CD4-positive, alpha-beta T cell treated with Interleukin-17A for 4 hours (primary cell): ENCODE data around the gene DNAH3.
A peak's percentile ranks its signal among the peaks of the same experiment; 100 is the strongest.
"Not testable (repeated sequence)": the region's sequence is repeated elsewhere in the genome, so short reads cannot be mapped to it uniquely, and the experiment has no call there.

Source experiments
- DNase-seq: peaks from one replicate; pipeline ENCODE4 v3.0.0-alpha.2; 2020; ENCODE audit warnings: mixed read lengths

DNAH3 gene

DNA sequence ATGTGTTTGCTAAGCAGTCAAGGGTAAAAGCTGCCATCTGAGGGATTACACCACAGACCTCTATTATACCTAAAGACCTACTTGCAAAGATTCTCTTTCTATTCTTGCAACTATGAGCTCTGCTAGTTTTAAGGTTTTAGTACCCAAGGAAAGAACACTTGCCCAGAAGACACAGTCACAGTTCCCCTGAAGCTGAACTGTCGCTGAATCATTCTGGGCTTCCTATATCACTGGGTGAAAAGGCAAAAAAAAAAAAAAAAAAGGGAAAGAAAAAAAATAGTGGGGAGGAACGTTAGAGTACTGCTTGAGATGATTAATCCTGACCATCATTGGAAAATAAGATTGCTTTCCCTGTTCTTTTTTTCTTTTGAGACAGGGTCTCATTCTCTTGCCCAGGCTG lies 212.2 kb downstream of the DNAH3 start:
- no peak for DNase-seq

DNA sequence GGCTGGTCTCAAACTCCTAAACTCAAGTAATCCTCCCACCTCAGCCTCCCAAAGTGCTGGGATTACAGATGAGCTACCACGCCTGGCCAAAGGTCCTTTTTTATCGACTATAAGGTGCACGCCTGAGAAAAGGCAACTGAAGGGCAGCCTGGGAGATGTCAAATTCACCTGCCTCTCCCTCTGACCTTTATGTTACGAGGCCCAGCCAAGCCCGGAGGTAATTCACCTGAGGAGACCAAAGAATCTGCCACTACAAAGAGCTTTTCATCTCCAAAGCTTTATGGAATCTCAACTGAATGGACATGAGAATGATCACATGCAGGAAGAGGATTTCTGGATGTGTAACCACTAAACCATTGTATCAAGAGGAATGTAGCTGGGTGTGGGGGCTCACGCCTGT lies 212.9 kb downstream of the DNAH3 start:
- DNase-seq = no peak

DNA sequence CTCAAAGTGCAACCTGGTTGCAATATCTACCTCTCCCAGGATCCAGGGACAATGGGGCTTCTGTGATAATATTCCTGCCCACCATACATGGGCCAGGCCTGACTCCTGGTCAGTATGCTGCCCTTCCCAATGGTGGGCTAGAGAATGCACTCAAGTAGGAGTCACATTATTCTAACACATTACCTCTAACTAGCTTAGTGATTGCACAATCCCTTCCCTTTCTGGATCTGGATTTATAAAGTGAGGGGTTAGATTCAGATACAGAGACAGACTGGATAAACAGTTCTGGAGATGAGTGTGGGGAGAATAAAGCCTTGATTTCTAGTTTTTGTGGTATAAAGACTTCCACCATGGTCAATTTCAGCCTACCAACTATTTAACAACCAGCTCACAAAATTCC lies 217.1 kb downstream of the DNAH3 start:
- DNase-seq = no peak

DNA sequence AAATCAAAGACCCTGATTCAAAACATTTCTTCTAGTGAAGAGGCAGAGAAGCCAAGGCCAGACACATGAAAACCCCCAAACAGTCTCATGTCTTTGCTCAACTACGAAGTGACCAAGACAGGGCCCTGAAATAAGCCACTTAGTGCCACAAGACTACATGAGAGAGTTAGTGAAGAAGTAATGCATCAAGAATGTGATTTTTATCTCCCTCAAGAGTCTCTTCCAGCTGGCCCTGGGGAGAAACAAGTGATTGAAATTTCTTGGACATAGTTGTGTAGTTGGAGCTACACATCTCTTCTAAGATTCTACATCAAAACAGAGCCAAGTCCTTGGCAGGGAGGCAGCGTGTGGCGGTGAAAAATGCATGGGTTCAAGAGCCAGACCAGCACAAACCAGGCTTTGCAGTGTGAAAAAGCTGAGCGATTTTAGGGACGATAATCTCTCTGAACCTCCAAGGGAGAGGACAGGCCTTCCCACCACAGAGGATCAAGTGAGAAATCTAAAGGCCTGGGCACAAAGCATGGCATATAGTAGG lies 219.5 kb downstream of the DNAH3 start:
- DNase-seq = no peak

DNA sequence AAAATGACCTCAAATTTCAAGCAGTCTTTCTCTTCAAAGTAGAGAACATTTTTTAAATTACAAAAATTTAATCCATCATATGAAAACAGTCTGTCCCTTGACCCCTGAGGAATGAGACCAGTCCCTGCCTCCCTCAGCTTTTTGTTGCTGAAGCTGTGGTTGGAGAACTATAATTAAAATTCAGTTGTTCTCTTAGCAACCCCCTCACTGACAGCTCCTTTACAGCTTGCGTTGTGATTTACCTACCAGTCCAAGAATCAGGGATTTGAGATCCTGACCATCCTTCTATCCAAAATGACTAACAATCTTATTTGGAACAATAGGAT lies 220.3 kb downstream of the DNAH3 start:
- no peak for DNase-seq

DNA sequence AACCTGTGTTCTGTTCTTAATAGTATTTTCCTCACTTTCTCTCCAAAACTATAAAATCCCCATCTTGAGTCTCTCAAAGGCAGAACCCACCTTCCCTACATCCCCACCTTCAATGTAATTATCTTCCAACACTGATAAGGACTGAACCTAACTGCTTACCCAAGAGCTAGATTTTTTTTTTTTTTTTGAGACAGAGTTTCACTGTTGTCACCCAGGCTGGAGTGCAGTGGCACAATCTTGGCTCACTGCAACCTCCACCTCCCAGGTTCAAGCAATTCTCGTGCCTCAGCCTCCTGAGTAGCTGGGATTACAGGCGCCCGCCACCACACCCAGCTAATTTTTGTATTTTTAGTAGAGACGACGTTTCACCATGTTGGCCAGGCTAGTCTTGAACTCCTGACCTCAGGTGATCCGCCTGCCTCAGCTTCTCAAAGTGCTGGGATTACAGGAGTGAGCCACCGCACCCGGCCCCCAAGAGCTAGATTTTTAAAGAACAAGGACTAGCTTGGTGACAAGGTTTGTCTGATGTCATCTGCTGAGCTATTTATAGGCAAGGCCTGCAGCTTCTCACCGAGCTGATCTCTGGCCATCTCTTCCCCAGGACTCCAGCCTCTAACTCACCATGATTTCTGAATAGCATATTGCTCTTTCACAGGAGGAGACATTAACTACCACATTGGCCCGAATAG lies 220.8 kb downstream of the DNAH3 start:
- DNase-seq = not testable (repeated sequence)

DNA sequence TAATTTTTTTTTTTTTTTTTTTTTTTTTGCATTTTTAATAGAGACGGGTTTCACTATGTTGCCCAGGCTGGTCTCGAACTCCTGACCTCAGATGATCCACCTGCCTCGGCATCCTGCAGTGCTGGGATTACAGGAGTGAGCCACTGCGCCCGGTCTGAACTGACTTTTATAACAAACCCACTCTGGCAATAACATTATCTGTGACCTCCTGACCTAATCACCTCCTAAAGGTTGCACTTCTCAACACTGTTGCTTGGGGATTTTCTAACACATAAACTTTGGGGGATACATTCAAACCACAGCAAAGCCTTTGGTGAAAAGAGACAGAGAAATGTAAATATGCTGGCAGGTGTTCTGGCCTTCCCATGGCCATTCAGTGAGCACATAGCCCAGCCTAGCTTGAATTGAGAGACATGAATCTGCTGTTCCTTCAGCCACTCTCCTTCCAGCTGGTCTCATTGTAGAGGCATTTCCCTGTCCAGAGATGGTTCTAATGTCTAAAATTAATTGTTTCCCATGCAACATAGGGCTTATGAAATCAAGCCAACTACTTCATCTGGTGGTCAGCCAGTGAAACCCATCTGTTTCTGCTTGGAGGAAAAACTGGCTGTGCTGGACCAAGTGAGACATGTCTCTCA lies 221.8 kb downstream of the DNAH3 start:
- no peak for DNase-seq

DNA sequence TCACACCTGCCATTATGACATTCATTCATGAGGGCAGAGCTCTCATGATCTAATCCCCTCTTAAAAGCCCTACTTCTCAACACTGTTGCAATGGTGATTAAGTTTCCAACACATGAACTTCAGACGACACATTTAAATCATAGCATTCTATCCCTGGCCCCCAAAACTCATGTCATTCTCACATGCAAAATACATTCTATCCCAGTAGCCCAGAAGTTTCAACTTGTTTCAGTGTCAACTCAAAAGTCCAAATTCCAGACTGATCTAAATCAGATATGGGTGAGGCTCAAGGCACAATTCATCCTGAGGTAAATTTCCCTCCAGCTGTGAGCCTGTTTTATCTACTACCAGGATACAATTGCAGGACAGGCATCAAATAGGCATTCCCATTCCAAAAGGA lies 224.9 kb downstream of the DNAH3 start:
- no peak for DNase-seq

DNA sequence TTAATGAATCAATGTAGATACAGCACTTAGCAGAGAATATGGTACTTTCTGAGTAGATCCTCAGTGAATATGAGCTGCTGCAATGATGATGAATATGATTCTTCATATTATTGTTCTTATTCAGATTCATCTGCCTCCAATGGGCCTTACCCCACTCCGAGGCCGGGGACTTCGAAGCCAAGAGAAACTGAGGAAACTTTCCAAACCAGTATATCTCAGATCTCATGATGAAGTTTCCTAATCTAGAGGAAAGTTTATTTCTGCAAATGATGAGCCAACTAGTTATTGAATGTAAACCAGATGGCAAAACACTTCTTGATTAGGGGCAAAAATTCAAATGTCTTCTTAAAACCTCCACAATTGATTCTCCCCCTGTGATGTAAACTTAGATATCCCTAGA lies 226.8 kb downstream of the DNAH3 start:
- DNase-seq = no peak

DNA sequence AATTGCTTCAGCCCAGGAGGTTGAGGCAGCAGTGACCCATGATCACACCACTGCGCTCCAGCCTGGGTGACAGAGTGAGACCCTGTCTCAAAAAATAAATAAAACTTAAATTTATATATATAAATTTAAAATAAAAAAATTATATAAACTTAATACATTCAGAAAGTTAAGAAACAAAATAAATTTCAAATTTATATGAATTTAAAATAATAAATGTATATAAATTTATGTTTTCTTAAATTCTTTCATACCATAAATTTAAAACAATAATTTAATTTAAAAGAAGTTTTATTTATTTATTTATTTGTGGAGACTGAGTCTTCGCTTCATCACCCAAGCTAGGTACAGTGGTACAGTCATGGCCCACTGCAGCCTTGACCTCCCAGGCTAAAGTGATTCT lies 229.8 kb downstream of the DNAH3 start:
- DNase-seq = no peak

DNA sequence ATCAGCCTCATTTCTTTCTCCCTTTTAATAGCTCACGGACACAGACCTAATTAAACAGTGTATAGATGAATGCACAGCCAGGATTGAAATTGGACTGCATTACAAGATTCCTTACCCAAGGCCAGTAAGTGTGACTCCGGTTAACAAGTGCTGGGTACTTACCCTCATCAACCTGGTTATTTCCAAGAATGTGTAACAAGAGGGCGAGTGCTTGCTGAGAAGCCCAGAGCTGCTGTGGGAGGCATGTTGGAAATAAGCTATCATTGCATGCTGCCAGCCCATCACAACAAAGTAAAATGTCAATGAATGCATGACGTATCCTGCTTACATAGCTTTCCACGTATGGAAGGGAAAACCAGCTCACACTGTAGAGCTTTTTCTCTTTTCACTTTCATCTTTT lies 230.6 kb downstream of the DNAH3 start:
- no peak for DNase-seq

DNA sequence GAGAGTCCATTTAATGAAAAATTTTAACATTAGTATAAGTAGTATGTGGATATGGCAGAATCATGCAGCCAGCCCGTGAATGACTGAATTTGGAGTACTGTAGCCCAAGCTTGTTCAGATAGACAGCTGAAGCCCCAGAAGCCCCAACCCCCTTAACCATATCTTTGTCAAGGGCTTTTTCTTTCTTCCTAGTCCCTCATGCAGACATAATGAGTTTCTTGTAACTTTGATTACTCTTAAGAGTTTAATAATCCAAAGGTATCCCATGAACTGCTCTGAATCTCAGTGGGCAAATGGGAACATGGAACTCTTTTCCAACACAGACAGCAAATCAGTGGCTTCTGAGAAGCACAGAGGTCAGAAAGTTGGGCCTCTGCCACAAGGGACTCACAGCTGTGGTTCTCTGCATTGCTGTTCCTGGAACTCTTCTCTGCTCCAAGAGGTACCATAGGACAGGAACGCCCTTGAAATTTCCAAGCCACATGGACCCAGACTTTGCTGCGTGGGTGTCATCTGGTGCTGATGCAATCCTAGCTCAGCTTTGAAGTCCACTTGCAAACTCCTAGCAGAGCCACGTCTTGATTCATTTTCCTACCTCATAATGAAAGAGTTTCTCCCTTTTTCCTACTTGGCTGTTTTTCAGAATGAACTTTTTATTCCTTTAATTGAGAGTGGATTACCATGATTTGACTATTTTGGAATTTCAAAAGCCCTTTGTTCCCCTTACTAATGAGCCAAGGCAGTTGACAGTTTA lies 232.0 kb downstream of the DNAH3 start:
- no peak for DNase-seq

DNA sequence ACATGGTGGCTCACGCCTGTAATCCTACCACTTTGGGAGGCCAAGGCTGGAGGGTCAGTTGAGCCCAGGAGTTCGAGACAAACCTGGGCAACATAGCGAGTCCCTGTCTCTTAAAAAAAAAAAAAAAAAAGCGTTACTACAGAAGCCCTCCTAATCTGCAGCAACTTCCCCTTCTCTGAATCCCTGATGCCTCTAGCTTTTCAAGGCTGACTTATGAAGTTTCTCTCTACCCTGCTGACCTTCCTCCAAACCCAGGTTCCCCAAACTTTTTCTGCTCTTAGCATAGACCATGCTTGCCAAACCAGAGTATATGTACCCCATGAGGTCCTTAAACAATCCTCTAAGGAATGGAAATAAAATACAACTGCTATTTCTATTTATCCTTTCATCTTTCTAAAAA lies 233.7 kb downstream of the DNAH3 start:
- DNase-seq = no peak

DNA sequence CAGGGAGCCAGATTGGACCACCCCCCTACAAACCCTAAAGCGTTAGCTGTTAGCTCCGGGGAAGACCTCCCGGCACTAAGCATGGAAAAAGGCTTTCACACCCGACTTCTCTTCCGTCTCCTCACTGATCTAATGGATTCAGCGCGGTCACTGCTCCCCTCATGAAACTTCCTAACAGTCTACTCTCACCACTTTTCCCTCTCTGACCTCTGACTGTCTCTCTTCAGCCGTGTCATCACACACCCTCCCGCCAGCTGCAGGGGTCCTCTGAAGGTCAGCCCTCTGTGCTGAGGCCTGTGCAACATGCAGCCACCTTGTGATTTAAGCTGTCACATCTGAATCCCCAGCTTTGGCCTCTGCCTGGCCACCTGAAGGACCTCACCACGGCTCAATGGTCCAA lies 234.4 kb downstream of the DNAH3 start:
- DNase-seq = no peak

DNA sequence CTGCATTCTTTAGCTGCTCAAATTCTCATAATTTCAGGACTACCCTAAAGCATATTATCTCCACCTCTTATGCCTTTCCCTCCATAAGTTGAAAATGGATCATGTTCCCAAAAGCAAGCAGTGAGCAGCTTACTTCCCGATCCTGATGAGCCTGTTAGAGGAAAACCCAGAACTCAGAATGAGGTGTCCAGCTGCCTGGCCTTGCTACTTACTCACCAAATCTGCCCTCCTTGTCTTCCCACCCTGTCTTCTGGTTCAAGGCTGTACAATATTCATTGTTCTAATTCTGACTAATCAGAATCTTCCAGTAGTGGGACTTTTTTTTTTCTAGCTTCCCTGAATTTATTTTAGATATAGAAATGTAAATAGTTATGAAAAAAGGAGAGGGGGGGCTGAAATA lies 239.3 kb downstream of the DNAH3 start:
- no peak for DNase-seq

DNA sequence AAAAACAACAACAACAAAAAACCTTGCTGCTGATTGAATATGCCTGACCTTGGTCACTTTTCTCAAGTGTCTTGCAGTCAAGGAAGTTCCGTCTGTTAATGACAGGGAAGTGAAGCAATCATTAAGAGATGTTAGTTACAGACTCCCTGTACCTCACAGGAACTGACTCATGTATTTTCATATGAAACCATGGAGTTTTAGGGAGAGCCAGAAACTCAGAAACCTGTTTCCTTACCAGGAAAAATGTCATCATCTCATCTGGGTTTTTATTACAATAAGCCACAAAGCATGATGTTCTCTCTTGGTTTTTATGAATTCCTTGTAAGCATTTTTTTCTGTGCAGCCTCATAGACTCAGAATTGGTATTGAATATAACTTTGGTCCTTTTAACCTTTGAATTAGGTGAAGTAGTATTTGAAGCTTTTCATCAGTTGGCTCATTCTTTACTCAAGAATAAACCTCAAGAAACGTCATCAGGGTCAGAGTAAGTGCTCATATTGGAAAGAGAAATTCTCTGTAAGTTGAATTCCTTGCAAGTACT lies 239.8 kb downstream of the DNAH3 start:
- no peak for DNase-seq

DNA sequence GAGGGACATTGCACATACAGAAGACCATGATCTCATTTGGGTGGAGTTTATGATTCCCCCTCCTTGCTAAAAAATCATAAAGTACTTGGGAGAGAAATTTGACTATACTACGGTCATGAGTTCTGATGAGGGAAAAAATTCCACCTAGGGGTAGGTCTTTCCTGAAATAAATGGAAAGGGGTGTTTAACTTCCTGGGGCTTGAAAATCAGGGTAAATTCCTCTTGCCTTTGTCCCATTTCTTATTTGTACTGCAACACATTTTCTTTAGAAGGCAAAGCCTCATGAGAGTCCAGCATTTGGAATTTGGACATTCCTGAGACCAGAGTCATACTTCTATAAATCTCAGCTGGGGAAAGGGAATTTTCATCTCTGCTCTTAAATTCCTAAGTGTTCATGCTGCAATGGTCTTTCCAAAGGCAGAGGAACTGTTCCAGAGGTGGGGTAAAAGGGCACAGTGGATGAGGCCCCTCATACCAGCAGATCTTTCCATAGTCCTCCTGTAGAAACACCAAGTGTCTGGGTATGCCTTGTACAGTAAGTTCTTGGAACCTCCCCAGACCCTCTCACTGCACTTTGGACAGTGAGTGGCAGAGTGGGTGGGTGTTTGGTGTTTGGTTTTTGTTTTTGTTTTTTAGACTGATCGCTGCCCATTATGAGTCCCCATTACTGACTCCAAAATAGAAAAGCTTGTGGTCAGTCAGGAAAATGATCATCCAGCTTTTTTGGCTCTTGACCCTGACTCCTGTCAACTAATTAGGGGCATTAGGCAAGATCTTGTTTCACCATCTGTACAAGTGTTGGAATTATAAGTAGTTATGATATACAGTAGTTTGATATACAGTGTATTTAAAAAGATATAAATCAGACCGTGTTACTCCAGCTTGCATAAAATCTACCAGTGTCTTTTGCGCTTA lies 244.0 kb downstream of the DNAH3 start:
- no peak for DNase-seq

DNA sequence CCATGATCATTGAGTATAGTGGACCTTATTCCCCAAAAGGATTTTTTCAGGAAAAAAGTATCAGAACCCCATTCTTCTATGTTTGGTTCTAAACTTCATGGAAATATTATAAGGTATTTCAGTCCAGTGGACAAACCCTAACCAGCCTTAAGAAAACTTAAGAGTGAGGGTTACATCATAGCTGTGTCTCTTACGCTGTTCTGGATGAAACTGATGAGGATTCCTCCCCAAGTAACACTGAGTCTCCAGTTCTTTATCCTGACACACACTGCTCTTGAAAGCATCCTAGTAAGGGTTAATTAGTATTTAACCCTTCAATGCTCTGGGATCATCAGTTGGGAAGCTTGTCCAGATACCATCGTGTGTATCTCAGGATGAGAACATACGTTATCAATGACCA lies 245.1 kb downstream of the DNAH3 start:
- DNase-seq = no peak

DNA sequence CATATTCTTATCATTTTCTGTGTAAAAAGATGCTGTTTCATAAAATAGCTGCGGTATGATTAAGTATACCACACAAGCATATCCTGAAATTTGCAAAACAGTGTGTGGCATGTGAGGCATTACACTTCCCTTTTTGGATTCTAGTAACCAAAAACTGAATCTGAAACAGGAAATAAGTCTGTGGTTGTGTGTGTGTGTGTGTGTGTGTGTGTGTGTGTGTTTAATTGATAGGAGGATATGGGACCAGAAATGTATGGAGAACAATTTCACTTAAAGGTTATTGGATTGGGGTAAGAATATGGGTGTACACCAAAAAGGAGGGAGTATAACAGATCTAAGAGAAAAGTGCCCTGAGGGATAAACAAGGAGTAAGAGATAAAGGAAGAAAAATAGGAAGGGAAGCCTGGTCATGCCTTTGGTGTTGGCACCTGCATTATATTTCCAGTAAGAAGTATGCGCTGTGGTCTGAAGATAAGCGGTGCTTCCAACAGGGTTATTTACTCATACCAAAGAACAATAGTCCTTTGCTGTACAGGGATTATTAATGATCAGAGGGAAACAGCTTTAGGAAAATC lies 246.1 kb downstream of the DNAH3 start:
- peak; percentile 54 for DNase-seq

DNA sequence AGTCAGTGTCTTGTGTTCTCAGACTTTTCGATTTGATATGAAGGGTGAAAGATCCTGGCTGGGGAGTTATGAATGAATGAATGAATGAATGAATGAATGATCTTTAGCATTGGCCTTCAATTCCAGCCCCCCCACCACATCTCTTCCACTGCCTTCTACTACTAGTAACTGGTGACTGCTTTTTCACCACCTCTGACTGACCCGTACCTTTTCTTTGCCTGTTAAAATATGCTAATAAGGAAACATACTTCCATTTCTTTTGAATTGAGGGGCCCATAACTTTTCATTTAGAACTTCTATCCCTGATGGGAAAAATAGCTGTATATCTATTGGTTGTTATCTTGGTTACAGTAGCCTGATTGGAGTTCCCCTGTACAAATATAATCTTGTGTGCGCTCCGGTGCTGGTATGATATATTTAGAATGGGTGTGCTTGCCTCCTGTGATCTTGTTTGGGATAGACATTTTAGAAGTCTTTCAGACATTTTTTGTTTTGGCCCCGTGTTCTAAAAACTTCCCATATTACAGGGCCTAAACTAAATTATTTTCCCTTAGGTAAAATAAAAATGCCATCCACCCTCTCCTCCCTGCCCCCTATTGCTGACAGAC lies 246.6 kb downstream of the DNAH3 start:
- no peak for DNase-seq

DNA sequence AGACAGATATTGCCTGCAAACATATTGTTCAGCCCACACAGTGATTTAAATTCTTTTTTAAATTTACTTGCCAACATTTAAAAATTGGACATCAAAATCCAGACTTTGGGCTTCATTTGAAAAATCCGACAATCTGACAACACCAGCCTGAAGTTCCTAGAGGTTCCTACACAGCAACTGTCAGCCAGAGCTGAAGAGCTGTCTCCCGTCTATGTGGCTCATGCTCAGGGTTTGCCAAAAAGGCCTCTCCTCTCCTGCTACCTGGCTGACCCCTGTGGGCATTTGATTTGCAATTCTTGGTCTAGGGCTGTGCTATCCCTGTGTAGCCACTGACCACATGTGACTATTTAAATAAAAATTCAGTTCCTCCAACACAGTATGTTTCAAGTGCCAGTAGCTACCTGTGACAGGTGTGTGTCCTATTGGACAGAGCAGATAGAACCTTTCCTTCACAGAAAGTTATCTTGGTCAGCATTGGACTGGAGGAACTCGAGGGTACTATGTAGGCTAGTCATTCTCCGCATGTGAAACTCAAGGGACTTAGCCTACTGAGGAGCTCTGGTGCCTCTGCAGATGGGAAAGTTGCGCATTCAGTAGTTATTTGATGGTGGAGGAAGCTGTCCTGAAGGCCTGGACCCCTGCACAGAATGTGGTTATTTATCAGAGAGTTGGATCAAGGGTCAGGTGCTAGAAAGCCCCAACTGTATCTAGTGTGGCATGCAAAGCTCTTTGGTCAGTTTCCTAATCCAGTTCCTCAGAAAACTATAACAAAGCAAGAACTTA lies 247.3 kb downstream of the DNAH3 start:
- DNase-seq = no peak
